ENCODE measurements around the gene OSGEP.

GRCh38 chr14:20422886-20423285 is 31.7 kb downstream of the OSGEP start:
- no peak for TF ChIP-seq EZH2 (IDR thresholded peaks at IDR 0.05; ENCODE audit: borderline replicate concordance, low read length)
- no peak for TF ChIP-seq CTCF (conservative IDR thresholded peaks at IDR 0.05 in 1 of 2, IDR thresholded peaks at IDR 0.05 in 1 of 2; ENCODE audit: extremely low read depth in 1 of 2, insufficient read depth in 1 of 2, low read depth in 1 of 2, low read length in 2 of 2)

Data from mammary epithelial cell (primary cell).